Heart right ventricle (tissue), 16 donors: ENCODE data around the gene MRPS9. TPM values are rescaled to one million over a fixed set of nuclear protein-coding genes. Genes with fewer than 3 reads are reported as not detected.

Experiments used
- ATAC-seq, 8 donors: fragments of 200-7000 bp; cut with Tn5 transposase; one replicate each; pipeline ENCODE4 v1.9.1; 2020; ENCODE audit warnings: mild to moderate bottlenecking in 8 of 8, moderate library complexity in 8 of 8, moderate number of reproducible peaks in 1 of 8
- DNase-seq, 2 donors: peaks; one replicate each; pipeline ENCODE4 v3.0.0-alpha.2; 2020
- H3K27ac ChIP-seq, 10 donors: fragments of 200-600 bp; sonication (generic) in 2 of 10; one replicate each; pipeline versions ENCODE4 v1.5.0 to v1.8.0; 2020 to 2022; ENCODE audit warnings: mild to moderate bottlenecking in 3 of 10
- H3K27me3 ChIP-seq, 7 donors: fragments of 200-600 bp; one replicate each; pipeline ENCODE4 v1.8.0; 2021 to 2022; ENCODE audit warnings: mild to moderate bottlenecking in 2 of 7
- H3K36me3 ChIP-seq, 9 donors: fragments of 200-600 bp; sonication (generic) in 1 of 9; one replicate each; pipeline versions ENCODE4 v1.5.0 to v1.8.0; 2020 to 2022; ENCODE audit warnings: mild to moderate bottlenecking in 2 of 9
- H3K4me1 ChIP-seq, 9 donors: fragments of 200-600 bp; sonication (generic) in 1 of 9; one replicate each; pipeline versions ENCODE4 v1.5.0 to v1.8.0; 2020 to 2022; ENCODE audit warnings: mild to moderate bottlenecking in 4 of 9
- H3K4me3 ChIP-seq, 10 donors: fragments of 200-600 bp; sonication (generic) in 2 of 10; one replicate each; pipeline versions ENCODE4 v1.5.0 to v1.8.0; 2020 to 2022; ENCODE audit warnings: mild to moderate bottlenecking in 7 of 10, moderate library complexity in 2 of 10
- H3K9me3 ChIP-seq, 11 donors: fragments of 200-600 bp in 10 of 11; sonication (generic) in 2 of 11; one replicate each; pipeline versions ENCODE4 v1.5.0 to v1.8.0; 2013 to 2022; ENCODE audit warnings: mild to moderate bottlenecking in 2 of 11, control low read depth in 1 of 11, moderate library complexity in 1 of 11
- WGBS, 2 donors: extraction: QIAGEN DNeasy Blood & Tissue Kit; methylation state at CpG; one replicate each; pipeline ENCODE4 v1.1.7; 2013; ENCODE audit warnings: inconsistent platforms in 1 of 2; 5-methylcytosine and 5-hydroxymethylcytosine counted together
- intact Hi-C, 10 donors: fragments of 100-400 bp; cut with DNase I; formaldehyde crosslinking; loops; one replicate each; pipeline versions ENCODE4 v1.11.1 to v1.14.2; 2022
- polyA plus RNA-seq, 2 donors: library from polyadenylated mRNA; stranded (reverse); fragments of 200-250 nt; gene quantifications; one replicate each; pipeline ENCODE4 v1.2.3, GENCODE V29; 2013
- total RNA-seq, 10 donors: library from RNA; stranded (reverse); fragmentation: NEBNext Ultra II Directional in 3 of 10; extraction: Animal tissue kit (Norgen Biotek cat#: 25700) in 3 of 10; gene quantifications; one replicate each; pipeline versions ENCODE4 v1.2.1 to v1.2.4, GENCODE V29; 2021 to 2023
- TF ChIP-seq, protein P1 (sequence below), 9 donors: fragments of 200-600 bp; sonication (generic) in 2 of 9; IDR thresholded peaks; one replicate each; pipeline versions ENCODE4 v1.5.0 to v1.8.0; 2021 to 2022; ENCODE audit warnings: antibody characterized with exemption in 9 of 9, mild to moderate bottlenecking in 5 of 9, moderate library complexity in 1 of 9
- donor health status: Arrhythmogenic right ventricular cardiomyopathy.
- donor health status: ischemic (EF 13 %, LVEDD 7.1; RV severe dilation, severe dysfunction).
- donor health status: healthy with polysubstance abuse.
- donor health status: DM: no; HTN: yes; CAD: no.
- donor health status: DM: no; HTN: no; CAD: no.
- donor health status: ischemic (EF 25% LVEDD 6.9; RV normal size, moderate dysfunction).
- donor health status: ischemic (EF 25% LVEDD 5.7; RV mildly dilated, moderate dysfunction).
- donor health status: healthy.
- donor health status: DM: yes; HTN: yes; CAD: no.
- donor health status: Ischemic cardiomyopathy.
- donor health status: ischemic (EF 35%, LVEDD 5.7; RV mildly dilated, moderate dysfunction).
- donor health status: nonischemic (EF 11% LVEDD 7.7; RV severe dilation, severe dysfunction).
- donor health status: DM: yes; HTN: yes; CAD: no.
- donor health status: PGD.
- donor health status: ischemic (EF 29% LVEDD 5.4; RV normal size, mild dysfunction).
- donor health status: nonischemic (EF 23%, LVEDD 6.1; RV moderate dilation, normal function).

The MRPS9 gene
- total and polyA plus RNA-seq, 12 donors = 43.5 to 89.6 (median 63.3) TPM

DNA sequence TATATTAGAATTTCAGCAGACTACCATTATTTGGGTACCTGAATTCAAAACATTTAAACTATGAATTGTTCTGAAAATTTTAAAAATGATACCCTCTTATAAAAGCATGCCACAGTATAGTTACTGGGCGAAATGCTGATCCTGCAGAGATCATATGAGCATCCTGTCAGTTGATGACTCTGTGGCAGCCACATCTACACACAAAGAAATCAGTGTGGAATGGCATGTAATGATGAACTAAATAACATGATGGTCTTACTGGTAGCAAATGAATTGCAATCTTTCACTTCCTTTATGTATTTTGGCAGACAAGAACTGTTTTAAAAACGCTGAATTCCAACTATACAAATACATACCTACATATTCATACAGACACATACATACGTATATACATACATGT lies 38.3 kb downstream of the MRPS9 start:
- TF ChIP-seq, protein P1, sequence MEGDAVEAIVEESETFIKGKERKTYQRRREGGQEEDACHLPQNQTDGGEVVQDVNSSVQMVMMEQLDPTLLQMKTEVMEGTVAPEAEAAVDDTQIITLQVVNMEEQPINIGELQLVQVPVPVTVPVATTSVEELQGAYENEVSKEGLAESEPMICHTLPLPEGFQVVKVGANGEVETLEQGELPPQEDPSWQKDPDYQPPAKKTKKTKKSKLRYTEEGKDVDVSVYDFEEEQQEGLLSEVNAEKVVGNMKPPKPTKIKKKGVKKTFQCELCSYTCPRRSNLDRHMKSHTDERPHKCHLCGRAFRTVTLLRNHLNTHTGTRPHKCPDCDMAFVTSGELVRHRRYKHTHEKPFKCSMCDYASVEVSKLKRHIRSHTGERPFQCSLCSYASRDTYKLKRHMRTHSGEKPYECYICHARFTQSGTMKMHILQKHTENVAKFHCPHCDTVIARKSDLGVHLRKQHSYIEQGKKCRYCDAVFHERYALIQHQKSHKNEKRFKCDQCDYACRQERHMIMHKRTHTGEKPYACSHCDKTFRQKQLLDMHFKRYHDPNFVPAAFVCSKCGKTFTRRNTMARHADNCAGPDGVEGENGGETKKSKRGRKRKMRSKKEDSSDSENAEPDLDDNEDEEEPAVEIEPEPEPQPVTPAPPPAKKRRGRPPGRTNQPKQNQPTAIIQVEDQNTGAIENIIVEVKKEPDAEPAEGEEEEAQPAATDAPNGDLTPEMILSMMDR (IDR thresholded peaks at IDR 0.05) = no peak
- Histone ChIP-seq H3K36me3 (peaks cover 0 to 32% (median 0%) of the 10 kb centered on the region in 9 donors), H3K27ac (no peak overlapping the region), H3K4me1 (peaks cover 0 to 13% (median 3%) of the 10 kb centered on the region in 9 donors), H3K27me3 (no peaks in the 10 kb centered on the region), H3K9me3 (no peaks in the 10 kb centered on the region), H3K4me3 (no peak overlapping the region)
- DNase-seq (no peak), ATAC-seq (no peak)
- 94 to 97% methylated on average over 3 of the region's 3 CpGs for WGBS, 2 donors
- intact Hi-C loops = no loop called here

DNA sequence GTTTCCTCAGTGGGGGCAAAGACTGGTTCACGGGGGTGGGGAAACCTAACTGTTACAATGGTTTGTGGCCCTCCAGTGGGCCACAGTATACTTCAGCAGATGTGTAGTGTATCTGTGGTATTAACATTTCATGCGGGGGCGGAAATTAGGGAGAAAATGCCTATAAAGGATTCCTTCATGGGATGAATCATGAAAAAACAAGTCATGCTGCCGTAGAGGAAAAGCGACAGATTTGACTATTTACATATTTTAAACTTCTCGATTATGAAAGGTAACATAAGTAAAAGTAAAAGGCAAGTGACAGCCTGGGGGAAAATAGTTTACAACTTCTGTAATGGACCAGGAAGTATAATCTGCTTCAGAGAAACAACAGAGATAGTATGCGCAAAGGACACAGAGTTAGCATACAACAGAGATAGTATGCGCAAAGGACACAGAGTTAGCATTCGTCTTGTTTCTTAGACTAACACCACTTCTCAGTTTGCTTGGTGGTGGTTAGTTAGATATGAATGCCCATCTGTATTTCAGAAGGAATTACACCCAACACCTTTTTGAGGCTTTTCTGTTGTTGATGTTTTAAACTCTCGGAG lies 41.1 kb downstream of the MRPS9 start:
- H3K9me3 ChIP-seq = no peaks in the 10 kb centered on the region
- no peaks in the 10 kb centered on the region for H3K27me3 ChIP-seq
- WGBS, 2 donors = 77 to 83% methylated on average over 10 of the region's 10 CpGs
- TF ChIP-seq, protein P1 (IDR thresholded peaks at IDR 0.05) = no peak
- DNase-seq (no peak), ATAC-seq (no peak)
- H3K27ac ChIP-seq = no peak overlapping the region
- peaks cover 0 to 16% (median 3%) of the 10 kb centered on the region in 9 donors for H3K4me1 ChIP-seq
- intact Hi-C loops = no loop called here
- H3K36me3 ChIP-seq = peaks cover 0 to 22% (median 3%) of the 10 kb centered on the region in 9 donors
- H3K4me3 ChIP-seq = no peak overlapping the region

DNA sequence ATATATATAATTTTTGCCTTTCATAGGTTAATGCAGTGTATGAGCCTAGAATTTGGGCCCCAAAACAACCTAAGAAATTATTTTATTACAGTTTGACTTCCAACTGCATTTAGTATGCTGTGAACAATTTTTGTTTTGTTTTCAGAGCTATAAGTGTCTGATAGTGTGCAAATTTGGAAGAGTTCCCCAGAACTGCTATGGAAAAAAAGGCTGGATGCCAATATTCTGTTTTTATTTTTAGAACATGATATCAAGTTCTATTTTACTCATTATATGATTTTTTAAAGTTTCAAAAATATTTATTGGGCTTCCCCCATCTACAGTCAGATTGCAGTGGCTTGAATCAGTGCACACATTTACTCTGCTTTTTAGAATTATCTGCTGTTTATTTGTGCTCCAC lies 42.6 kb downstream of the MRPS9 start:
- intact Hi-C loops = no loop called here
- no peak for ATAC-seq
- H3K9me3 ChIP-seq = no peaks in the 10 kb centered on the region
- no peak for DNase-seq
- no peak overlapping the region for H3K27ac ChIP-seq
- peaks cover 0 to 16% (median 3%) of the 10 kb centered on the region in 9 donors for H3K4me1 ChIP-seq
- no peak overlapping the region for H3K4me3 ChIP-seq
- TF ChIP-seq, protein P1 (IDR thresholded peaks at IDR 0.05) = no peak
- H3K36me3 ChIP-seq = peaks cover 0 to 13% (median 0%) of the 10 kb centered on the region in 9 donors
- H3K27me3 ChIP-seq = no peaks in the 10 kb centered on the region

DNA sequence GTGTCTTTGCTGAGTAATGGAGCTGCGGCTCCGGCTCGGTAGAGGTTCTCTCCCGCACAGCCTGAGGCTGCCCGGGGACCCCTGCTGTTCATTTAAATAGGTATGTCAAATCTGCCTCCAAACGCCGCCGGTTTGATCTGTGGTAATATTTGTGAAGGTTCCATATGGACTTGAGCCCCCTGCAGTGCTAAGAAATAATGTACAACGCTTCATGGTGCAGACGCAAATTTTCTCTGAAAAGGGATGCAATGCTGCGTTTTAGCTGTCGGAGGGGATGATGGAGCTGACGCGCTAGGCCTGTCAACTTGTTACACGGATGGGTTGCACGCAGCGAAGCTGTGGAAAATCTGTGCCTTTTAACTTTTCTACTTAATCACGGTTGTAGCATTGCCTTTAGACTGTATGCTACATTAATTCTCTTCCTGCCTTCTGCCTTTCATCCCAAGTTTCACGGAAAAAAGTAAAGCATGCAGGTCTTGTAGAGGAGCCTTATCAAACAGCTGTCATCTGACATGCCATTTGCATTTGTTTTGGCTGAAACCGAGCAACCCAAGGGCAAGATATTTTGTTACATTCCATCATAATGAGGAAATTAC lies 43.2 kb downstream of the MRPS9 start:
- DNase-seq (no peak), ATAC-seq (no peak)
- WGBS, 2 donors = 63 to 66% methylated on average over 20 of the region's 20 CpGs
- peaks cover 0 to 13% (median 0%) of the 10 kb centered on the region in 9 donors for H3K36me3 ChIP-seq
- no peak overlapping the region for H3K4me3 ChIP-seq
- H3K27me3 ChIP-seq = no peaks in the 10 kb centered on the region
- no peaks in the 10 kb centered on the region for H3K9me3 ChIP-seq
- intact Hi-C loops = no loop called here
- peaks cover 0 to 16% (median 3%) of the 10 kb centered on the region in 9 donors for H3K4me1 ChIP-seq
- TF ChIP-seq, protein P1 (IDR thresholded peaks at IDR 0.05) = no peak
- H3K27ac ChIP-seq = no peak overlapping the region
